Left ventricle myocardium superior (tissue), 1 donor: ENCODE data around the gene SUSD3. TPM values are rescaled to one million over a fixed set of nuclear protein-coding genes. Genes with fewer than 3 reads are reported as not detected.

ENCODE experiments used
- ATAC-seq: fragments of 200-7000 bp; cut with Tn5 transposase; one replicate; pipeline ENCODE4 v1.9.1; 2020; ENCODE audit warnings: mild to moderate bottlenecking, moderate library complexity
- DNase-seq: peaks from one replicate; pipeline ENCODE4 v3.0.0-alpha.2; 2020
- intact Hi-C: fragments of 100-400 bp; cut with micrococcal nuclease; formaldehyde crosslinking; loops from one replicate; pipeline ENCODE4 v1.11.0; 2022
- total RNA-seq: library from RNA; stranded (reverse); fragmentation: NEBNext Ultra II Directional; extraction: Animal tissue kit (Norgen Biotek cat#: 25700); gene quantifications from one replicate; pipeline ENCODE4 v1.2.1, GENCODE V29; 2021
- donor health status: DM: no; HTN: yes; CAD: no; lungs with severe emphysema.

SUSD3 gene
- total RNA-seq, 1 donor from 2014 or later = 0.87 TPM

GRCh38 chr9:93128011-93128714, 69.7 kb downstream of the SUSD3 start:
- ATAC-seq (no peak), DNase-seq (no peak)
- intact Hi-C loops = no loop called here

- no peak for DNase-seq
- intact Hi-C loops = no loop called here
- no peak for ATAC-seq
Observed at GRCh38 chr9:93128715-93129224, 70.3 kb downstream of the SUSD3 start.

- intact Hi-C loops = no loop called here
- ATAC-seq (no peak), DNase-seq (peak; percentile 65)
Observed at GRCh38 chr9:93129286-93129685, 70.8 kb downstream of the SUSD3 start.

DNA sequence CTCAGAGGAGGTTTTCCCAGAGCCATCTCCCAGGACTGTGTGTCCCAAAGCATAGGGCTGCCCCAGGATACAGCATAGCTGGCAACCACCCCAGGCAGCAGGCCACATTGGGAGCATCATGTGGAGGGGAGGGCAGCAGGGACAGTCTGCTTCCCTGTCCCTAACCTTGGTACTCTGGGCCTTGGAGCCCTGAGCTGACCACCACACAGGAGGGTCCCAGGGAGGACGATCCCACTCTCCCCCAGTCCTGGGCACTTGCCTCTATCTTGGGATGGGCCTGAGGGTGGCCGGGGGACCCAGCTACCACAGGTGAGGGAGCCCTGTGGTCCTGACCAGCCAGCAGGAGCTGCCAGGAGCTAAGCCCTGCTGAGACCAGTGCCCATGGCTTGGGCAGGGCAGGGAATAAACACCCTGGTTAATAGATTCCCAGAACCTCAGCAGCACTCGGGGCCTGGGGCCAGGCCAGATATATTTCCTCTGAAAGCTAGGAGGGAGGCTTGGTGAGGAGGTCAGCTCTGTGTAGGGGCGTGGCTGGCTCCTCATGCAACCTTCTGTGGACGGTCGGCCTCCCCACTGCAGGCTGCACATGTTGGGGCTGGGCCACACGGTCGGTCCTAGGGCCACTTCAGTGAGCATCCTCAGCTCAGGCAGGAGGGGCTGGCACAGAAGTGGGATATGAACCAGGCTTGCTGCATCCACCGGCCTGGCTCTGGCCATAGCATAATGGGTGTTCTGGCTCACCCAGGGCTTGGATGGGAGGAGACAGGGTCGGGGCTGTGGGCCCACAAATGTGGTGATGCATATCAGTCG, 71.4 kb downstream of the SUSD3 start:
- intact Hi-C loops = no loop called here
- DNase-seq (peak; percentile 78), ATAC-seq (peak; percentile 39)

DNA sequence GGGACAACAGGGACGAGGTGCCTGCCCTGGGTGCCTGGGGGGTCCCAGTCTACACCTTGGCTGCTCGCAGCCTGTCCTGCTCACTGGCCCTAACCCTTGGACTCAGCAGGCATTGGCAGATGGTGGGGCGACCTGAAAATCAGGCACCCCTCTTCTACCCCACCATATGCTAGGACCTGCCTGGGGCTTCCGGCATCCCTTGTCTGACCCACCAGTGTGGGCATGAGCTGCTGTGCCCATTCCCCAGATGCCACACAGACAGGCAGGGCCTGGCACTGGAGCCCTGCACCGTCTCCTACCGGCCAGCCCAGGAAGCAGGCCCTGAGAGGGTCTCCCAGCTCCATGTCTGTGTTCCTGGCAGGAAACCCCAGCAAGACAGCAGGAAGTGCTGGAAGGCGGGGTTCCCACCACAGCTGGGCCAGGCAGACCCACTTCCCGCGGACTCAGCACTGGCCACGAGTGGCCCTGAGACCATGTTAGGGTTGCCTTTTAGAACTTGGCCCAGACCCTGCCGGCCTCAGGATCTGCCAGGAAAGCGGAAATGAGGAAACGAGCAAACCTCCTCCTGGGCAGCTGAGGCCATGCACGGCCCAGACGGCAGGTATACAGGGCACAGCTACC, 72.5 kb downstream of the SUSD3 start:
- intact Hi-C loops = no loop called here
- no peak for ATAC-seq
- DNase-seq = peak; percentile 74

DNA sequence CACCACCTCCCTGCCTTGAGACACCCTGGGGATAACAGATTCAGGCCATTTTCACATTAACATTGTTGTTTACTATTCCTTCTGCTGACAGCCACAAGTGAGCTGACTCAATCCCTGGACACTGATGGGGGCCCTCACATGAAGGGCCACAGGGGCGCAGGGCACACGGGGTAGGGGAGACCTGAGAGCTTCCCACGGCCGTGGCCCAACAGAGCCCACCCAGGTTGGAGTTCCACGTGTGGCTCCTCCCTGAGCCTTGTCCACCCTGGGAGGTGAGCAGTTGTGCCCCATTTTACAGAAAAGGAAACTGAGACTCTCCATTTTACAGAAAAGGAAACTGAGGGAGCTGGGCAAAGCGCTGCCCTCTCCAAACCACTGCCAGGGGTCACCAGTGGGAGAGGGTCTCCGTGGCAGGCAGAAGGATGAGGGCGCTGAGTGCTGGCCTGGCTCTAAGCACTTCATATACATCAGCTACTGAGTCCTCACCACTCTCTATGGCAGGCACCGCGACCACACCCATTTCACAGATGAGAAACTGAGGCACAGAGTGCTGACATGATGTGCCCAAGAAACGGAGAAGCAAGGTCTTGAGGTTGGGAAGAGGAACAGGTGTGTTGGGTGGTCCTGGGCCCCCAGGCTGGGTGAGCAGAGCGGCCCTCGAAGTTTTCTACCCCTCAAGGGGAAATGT, 73.2 kb downstream of the SUSD3 start:
- ATAC-seq (no peak), DNase-seq (no peak)
- intact Hi-C loops = no loop called here

DNA sequence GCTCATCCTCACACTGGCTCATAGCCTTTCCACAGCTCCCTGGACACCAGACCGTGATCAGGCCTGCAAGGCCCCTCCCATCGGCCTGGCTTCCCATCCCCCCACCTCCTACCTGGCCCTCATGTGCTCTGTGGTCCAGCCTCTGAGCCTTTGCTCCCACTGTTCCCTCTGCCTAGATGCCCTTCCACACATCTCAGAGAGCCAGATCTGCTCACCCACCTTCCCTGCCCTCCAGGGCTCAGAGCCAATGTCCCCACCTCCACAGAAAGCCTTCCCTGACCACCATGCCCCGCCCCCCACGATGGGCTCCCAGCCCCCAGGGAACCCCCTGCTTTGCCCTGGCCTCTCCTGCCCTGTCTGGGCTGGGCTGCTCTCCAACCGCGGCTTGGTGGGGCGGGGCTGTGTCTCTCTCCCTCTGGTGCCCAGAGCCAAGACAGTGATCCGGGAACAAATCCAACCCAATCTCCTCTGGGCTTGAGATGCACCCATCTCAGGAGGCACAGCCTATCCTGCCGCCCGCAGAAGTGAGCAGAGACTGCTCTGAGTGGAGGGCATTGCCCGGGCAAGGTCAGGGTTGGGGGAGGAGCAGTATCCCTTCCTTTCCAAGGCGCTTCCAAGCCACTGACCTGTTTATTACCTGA, 73.9 kb downstream of the SUSD3 start:
- DNase-seq (peak; percentile 80), ATAC-seq (peak; percentile 62)
- intact Hi-C loops = no loop called here

DNA sequence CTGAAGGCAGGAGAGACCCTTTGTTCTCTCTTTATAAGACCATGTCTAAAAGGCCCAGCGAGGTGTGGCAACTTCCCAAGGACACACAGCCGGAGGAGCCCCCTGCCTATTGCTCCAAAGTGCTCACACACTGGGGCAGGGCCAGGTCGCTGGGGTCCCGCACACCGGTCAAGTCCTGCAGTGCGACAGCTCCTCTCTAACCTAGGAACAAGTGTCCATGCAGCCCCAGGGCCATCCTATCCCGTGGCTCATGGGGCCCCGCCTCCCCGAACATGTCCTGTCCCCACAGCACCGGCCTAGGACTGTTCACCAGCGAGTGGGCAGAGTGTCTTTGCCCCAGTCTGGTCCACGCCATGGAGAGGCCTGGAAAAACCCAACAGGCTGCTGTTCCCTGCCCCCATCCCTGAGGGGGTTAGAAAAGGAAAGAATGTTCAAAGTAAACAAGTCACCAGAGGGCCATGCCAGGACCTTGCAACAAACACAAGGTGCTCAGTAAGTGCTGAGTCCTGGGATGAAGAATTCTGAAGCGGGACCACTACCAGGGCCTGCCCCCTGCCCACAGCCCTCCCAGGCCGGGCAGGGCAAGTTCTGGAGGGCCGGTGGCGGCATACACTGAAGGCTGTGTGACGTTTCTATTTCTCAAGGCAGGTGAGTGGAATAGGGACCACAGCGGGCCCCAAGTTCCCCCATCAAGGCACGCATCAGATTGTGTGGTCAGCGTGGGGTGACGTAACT, 74.6 kb downstream of the SUSD3 start:
- ATAC-seq = peak; percentile 20
- intact Hi-C loops = no loop called here
- peak; percentile 63 for DNase-seq

DNA sequence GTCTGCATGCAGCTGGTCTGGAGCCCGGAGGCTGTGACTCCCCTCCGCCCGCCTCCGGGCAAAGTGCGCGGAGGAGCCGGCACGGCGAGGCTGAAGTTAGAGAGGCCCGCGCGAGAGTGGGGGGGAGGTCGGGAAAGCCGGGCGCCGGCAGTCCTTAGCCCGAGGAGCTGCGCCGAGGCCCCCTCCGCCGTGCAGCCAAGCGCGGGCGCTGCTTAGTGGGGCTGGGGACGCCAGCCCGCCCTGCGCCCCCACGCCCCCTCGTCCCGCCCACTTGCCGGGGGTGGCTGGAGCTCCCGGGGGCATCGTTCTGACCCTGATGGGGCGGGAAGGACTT, 75.1 kb downstream of the SUSD3 start:
- intact Hi-C loops = no loop called here
- peak; percentile 69 for ATAC-seq
- peak; percentile 86 for DNase-seq

DNA sequence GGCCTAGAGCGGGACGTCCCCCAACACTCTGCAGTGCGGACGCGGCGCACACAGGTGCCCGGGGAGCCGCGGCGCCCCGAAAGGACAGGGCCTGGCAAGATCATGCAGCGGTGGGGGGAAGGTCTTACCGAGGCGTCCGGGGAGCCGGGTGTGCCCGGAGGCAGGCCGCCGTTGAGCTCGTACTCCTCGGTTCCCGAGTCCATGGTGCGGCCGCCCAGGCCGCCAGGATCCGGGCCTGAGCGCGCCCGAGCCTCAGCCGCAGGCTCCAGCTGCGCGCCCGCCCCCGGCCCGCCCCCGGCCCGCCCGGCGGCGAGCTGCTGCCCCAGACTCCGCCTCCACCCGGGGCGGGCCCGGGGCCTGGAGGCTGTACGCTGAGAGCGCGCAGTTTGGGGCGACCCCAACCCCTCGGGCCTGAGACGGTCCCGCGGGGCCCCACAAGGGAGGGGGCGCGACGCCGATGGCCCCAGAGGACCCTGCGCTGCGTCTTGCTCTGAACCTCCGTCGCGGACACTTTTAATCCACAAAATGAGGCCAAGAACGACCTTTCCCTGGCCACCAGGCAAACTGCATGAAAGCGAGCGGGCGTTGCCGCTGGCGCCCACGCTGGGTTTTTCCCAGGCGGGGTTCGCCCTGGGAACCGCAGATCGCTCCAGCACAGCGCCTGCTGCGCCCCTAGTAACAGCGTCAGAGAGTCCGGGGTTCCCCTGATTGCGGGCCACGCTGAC, 75.7 kb downstream of the SUSD3 start, which contains the start of gene NINJ1:
TSS of gene NINJ1 (minus strand) at position 237 of the 725 bp plus-strand sequence. CDS start at position 203, 34 bp downstream.
- intact Hi-C loops = no loop called here
- DNase-seq (peak; percentile 89), ATAC-seq (peak; percentile 84)

Other genes starting within 250 kb of the SUSD3 start
- 4.5 TPM for gene ZNF484, start 180.7 kb upstream of the SUSD3 start, total RNA-seq
- 3.2 TPM for gene FGD3, start 111.2 kb upstream of the SUSD3 start, total RNA-seq
- gene CARD19, start 37.5 kb downstream of the SUSD3 start, total RNA-seq = 22.4 TPM
- 46.8 TPM for gene NINJ1, start 75.5 kb downstream of the SUSD3 start, total RNA-seq
- gene WNK2, start 125.4 kb downstream of the SUSD3 start, total RNA-seq = 250 TPM